ENCODE data around the gene SARS1.
"Not testable (repeated sequence)": the region's sequence is repeated elsewhere in the genome, so short reads cannot be mapped to it uniquely, and the experiment has no call there.

The SARS1 gene, protein sequence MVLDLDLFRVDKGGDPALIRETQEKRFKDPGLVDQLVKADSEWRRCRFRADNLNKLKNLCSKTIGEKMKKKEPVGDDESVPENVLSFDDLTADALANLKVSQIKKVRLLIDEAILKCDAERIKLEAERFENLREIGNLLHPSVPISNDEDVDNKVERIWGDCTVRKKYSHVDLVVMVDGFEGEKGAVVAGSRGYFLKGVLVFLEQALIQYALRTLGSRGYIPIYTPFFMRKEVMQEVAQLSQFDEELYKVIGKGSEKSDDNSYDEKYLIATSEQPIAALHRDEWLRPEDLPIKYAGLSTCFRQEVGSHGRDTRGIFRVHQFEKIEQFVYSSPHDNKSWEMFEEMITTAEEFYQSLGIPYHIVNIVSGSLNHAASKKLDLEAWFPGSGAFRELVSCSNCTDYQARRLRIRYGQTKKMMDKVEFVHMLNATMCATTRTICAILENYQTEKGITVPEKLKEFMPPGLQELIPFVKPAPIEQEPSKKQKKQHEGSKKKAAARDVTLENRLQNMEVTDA

GRCh38 chr1:109213824-109214693 is at the start of gene SARS1:
Gene SARS1 (plus strand): TSS chr1:109213918. CDS start chr1:109213993, 75 bp downstream.
- DNase-seq (ENCODE audit: low spot score), result peak; percentile 97

GRCh38 chr1:109164538-109164937 is 49.2 kb upstream of the SARS1 start:
- no peak for DNase-seq (ENCODE audit: low spot score)

- DNase-seq (ENCODE audit: low spot score), result no peak
Observed at GRCh38 chr1:109167001-109167506, 46.7 kb upstream of the SARS1 start.

DNA sequence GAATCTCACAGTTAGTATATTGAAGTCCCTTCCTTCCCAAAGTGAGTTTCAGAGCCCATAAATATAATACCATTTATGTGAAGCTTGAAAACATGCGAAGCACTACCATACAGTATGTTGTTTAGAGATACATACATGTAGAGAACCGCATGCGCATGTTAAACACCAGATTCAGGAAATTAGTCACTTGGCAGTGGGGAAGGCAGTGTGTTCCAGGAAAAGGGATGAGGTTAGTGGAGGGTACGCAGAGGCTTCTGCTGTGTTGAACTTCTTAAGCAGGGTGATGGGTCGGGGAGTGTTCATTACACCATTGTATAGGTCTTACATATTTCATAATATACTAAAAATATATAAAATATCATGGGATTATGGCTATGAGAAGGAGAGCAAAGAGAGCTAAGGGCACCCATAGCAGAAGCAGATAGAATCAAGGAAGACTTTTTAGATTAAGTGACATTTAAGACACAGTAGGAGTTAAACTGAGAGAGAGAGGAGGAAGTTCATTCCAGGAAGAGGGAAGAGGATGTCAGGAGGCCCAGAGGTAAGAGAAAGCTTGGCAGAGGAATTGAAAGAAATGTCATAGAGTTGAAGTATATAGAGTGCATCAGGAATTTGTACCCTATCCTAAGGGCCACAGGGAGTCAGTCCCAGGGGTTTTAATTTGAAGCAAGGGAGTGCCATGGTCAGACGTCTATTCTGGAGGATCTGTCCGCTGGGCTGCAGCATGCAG is 43.5 kb upstream of the SARS1 start:
- DNase-seq (ENCODE audit: low spot score), result no peak

- no peak for DNase-seq (ENCODE audit: low spot score)
Observed at GRCh38 chr1:109171646-109172045, 42.1 kb upstream of the SARS1 start.

GRCh38 chr1:109176349-109176748 is 37.4 kb upstream of the SARS1 start:
- DNase-seq (ENCODE audit: low spot score), result not testable (repeated sequence)

- not testable (repeated sequence) for DNase-seq (ENCODE audit: low spot score)
Observed at GRCh38 chr1:109180715-109181084, 33.0 kb upstream of the SARS1 start.

GRCh38 chr1:109181085-109181806 is 32.5 kb upstream of the SARS1 start:
- DNase-seq (ENCODE audit: low spot score), result no peak

- no peak for DNase-seq (ENCODE audit: low spot score)
Observed at GRCh38 chr1:109181807-109182163, 31.9 kb upstream of the SARS1 start.

GRCh38 chr1:109183058-109183738 is 30.5 kb upstream of the SARS1 start:
- no peak for DNase-seq (ENCODE audit: low spot score)

DNA sequence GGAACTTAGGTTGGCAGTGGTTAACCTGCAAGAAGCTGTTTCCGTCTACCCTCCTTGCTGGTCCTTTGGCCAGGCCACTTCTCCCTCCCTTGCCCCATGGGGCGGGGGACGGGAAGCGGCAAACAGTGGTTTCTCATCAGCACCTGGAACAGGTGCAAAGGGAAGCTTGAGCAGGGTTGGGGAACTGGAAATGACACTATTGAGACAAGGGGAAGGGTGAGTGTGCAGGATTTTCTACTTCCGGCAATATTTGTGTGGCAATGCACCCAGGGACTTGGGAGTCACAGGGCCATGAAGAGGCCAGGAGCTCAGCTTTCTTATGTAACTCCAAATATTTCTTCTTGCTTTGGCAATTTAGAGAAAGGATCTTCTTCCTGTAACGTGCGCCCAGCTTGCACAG is 29.0 kb upstream of the SARS1 start:
- DNase-seq (ENCODE audit: low spot score), result no peak

- DNase-seq (ENCODE audit: low spot score), result no peak
Observed at GRCh38 chr1:109185357-109185756, 28.4 kb upstream of the SARS1 start.

DNA sequence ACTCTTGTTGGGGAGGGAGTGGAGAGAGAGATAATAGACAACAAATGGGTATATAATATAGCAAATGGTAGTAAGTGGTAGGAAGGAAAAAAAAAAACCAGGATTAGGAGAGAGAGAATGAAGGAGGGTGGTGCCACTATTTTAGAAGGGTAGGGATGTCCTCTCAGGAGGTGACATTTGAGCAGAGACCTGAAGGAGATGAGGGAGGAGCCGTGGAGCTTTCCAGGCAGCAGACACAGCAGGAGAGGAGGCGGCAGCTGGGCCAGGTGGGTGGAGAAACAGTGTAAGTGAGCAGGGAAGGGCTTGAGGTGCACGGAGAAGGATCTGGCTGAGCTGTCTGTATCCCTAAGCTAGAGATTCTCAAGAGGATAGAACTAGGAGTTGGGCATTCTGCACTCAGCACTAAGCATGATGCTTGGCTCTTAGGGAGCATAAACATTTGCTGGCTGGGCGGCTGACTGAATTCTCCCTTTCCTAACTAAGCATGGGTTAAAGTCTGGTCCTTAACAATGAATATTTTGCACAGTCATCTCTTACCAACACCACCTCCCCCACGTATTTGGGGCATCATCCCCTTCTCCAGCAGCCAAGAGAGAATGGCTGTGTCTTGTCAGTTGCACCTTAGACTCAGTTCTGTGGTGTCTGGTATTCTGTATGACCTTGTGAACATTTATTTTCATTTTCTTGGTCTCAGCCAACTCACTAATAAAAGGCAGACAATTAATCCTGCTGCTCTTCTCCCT is 27.6 kb upstream of the SARS1 start:
- peak; percentile 42 for DNase-seq (ENCODE audit: low spot score)

GRCh38 chr1:109186733-109187086 is 27.0 kb upstream of the SARS1 start:
- no peak for DNase-seq (ENCODE audit: low spot score)

DNA sequence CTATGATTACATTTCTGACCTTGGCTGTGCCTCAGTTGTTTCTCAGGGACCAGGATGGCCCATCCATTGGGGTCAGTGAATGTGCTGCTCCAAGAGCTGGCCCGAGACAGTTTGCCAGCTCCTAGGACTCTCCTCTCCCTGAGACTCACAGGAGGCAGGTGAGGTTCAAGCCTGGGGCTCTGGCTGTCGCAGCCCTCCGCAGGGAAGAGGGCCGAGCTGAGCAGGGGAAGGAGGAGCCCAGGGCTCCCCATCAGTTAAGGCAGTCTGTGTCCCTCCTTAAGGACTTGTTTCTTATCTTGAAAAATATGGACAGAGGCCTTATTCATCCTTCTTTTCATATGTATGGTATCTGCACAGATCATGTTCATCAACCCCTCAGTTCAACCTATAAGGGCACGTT is 26.6 kb upstream of the SARS1 start:
- no peak for DNase-seq (ENCODE audit: low spot score)

- no peak for DNase-seq (ENCODE audit: low spot score)
Observed at GRCh38 chr1:109188200-109188599, 25.5 kb upstream of the SARS1 start.

DNA sequence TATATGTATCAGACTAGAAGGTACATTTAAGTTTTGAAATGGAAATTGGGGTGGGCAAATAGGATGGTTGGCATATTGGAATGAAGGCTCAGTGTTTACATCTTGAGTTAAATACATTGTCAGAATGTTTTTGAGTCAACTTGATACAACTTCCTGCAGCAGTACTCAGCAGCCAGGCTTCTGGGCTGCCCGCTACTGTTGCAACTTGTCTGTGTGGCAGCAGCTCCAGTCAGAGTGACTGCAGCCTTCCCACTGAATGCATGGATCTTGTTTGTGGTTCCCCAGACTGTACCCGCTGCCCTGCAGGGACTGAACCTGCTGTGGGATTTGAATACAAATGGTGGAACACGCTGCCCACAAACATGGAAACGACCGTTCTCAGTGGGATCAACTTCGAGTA is 24.9 kb upstream of the SARS1 start:
- no peak for DNase-seq (ENCODE audit: low spot score)

DNA sequence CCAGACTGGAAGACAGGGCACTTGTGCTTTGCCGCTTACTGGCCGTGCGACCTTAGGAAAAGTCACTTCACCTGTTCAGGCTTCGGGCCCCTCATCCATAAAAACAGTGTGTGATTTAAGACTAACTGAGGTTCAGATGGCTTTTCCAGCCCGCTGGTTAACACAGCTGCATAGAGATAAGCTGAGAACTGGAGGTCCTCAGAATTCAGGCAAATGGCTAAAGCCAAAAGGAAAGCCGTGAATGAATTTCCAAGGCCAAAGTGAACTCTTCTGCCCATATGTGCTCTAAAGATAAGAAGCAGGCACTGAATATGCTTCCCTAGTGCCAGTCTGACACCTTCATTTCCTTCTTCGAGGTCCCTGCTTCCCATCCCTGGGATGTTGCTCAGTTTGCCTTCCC is 23.5 kb upstream of the SARS1 start:
- no peak for DNase-seq (ENCODE audit: low spot score)

- peak; percentile 32 for DNase-seq (ENCODE audit: low spot score)
Observed at GRCh38 chr1:109191377-109191776, 22.3 kb upstream of the SARS1 start.

DNA sequence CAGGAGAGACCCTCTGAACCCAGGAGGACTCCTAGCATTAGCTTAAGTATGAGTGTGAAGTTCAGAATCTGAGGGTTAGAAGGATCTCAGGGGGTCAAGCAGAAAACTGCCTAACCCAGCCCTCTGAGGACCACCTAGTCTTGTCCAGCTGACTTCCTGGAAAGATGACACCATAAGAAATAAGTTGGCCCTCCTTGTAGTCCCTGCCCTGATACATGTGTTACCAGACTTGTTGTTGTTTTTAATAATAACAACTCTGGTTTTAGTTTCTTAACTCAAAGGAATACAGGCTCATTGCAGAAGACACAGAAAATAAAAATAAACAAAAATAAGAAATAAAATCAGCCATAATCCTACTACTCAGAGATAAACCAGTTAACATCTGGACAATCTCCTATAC is 21.8 kb upstream of the SARS1 start:
- no peak for DNase-seq (ENCODE audit: low spot score)
